Ammon's horn (tissue), 1 donor: ENCODE results near the gene ADCY3.
A peak's percentile ranks its signal among the peaks of the same experiment; 100 is the strongest.
"Not testable (repeated sequence)": the region's sequence is repeated elsewhere in the genome, so short reads cannot be mapped to it uniquely, and the experiment has no call there.

ENCODE experiments used
- DNase-seq: peaks from one replicate; pipeline ENCODE4 v3.0.0-alpha.2; 2016; ENCODE audit warnings: low spot score

ADCY3 gene

GRCh38 chr2:24844023-24844685 lies 75.9 kb downstream of the ADCY3 start:
- no peak for DNase-seq

GRCh38 chr2:24843330-24843860 lies 76.6 kb downstream of the ADCY3 start:
- DNase-seq: no peak

GRCh38 chr2:24842081-24843050 lies 77.7 kb downstream of the ADCY3 start:
- no peak for DNase-seq

- DNase-seq: peak; percentile 37
These were observed 78.8 kb downstream of the ADCY3 start for GRCh38 chr2:24840962-24841945.

GRCh38 chr2:24840164-24840869 lies 79.7 kb downstream of the ADCY3 start:
- DNase-seq: no peak

GRCh38 chr2:24839729-24840128 lies 80.3 kb downstream of the ADCY3 start:
- no peak for DNase-seq

GRCh38 chr2:24838541-24838940 lies 81.5 kb downstream of the ADCY3 start:
- no peak for DNase-seq

GRCh38 chr2:24837996-24838513 lies 82.0 kb downstream of the ADCY3 start:
- no peak for DNase-seq

- no peak for DNase-seq
These were observed 83.3 kb downstream of the ADCY3 start for GRCh38 chr2:24836706-24837105.

GRCh38 chr2:24836206-24836605 lies 83.8 kb downstream of the ADCY3 start:
- no peak for DNase-seq

- not testable (repeated sequence) for DNase-seq
These were observed 84.6 kb downstream of the ADCY3 start for GRCh38 chr2:24835411-24835810.

GRCh38 chr2:24834733-24835395 lies 85.2 kb downstream of the ADCY3 start:
- DNase-seq: no peak

GRCh38 chr2:24833821-24834732 lies 86.0 kb downstream of the ADCY3 start:
- no peak for DNase-seq

GRCh38 chr2:24832931-24833701 lies 86.9 kb downstream of the ADCY3 start:
- DNase-seq: peak; percentile 59

GRCh38 chr2:24832521-24832920 lies 87.5 kb downstream of the ADCY3 start:
- no peak for DNase-seq

- peak; percentile 90 for DNase-seq
These were observed 88.0 kb downstream of the ADCY3 start for GRCh38 chr2:24832073-24832461.

- no peak for DNase-seq
These were observed 88.6 kb downstream of the ADCY3 start for GRCh38 chr2:24831221-24832072.
